Measurements from ENCODE around the gene NEURL4.
A peak's percentile ranks its signal among the peaks of the same experiment; 100 is the strongest.
"Not testable (repeated sequence)": the region's sequence is repeated elsewhere in the genome, so short reads cannot be mapped to it uniquely, and the experiment has no call there.

NEURL4 gene

GRCh38 chr17:7334938-7335538 is 5.9 kb upstream of the NEURL4 start:
- DNase-seq (ENCODE audit: low read depth) = no peak
- no peak for TF ChIP-seq CTCF (conservative IDR thresholded peaks at IDR 0.05; ENCODE audit: low read depth, low read length)
- H3K4me3 ChIP-seq (ENCODE audit: low read length) = no peak overlapping the region

- not testable (repeated sequence) for H3K4me3 ChIP-seq (ENCODE audit: low read length); DNase-seq (ENCODE audit: low read depth)
Observed at GRCh38 chr17:7332600-7333069, 3.5 kb upstream of the NEURL4 start.

- DNase-seq (ENCODE audit: low read depth) = no peak
- H3K4me3 ChIP-seq (ENCODE audit: low read length) = no peak overlapping the region
- no peak for TF ChIP-seq CTCF (conservative IDR thresholded peaks at IDR 0.05; ENCODE audit: low read depth, low read length)
Observed at GRCh38 chr17:7332111-7332510, 3.0 kb upstream of the NEURL4 start.

- TF ChIP-seq CTCF (conservative IDR thresholded peaks at IDR 0.05; ENCODE audit: low read depth, low read length) = no peak
- H3K4me3 ChIP-seq (ENCODE audit: low read length) = peak overlapping the region; percentile 92
- DNase-seq (ENCODE audit: low read depth) = no peak
Observed at GRCh38 chr17:7330638-7331015, 1.5 kb upstream of the NEURL4 start.

- H3K4me3 ChIP-seq (ENCODE audit: low read length) = peak overlapping the region; percentile 92
- no peak for DNase-seq (ENCODE audit: low read depth)
- TF ChIP-seq CTCF (conservative IDR thresholded peaks at IDR 0.05; ENCODE audit: low read depth, low read length) = no peak
Observed at GRCh38 chr17:7329997-7330637, 982 bp upstream of the NEURL4 start.

- peak; percentile 99 for DNase-seq (ENCODE audit: low read depth)
- TF ChIP-seq CTCF (conservative IDR thresholded peaks at IDR 0.05; ENCODE audit: low read depth, low read length) = no peak
- H3K4me3 ChIP-seq (ENCODE audit: low read length) = peak overlapping the region; percentile 92
Observed at GRCh38 chr17:7329374-7329996, 350 bp upstream of the NEURL4 start.

GRCh38 chr17:7328009-7328408 is 1.1 kb downstream of the NEURL4 start:
- DNase-seq (ENCODE audit: low read depth) = no peak
- H3K4me3 ChIP-seq (ENCODE audit: low read length) = peak overlapping the region; percentile 92
- no peak for TF ChIP-seq CTCF (conservative IDR thresholded peaks at IDR 0.05; ENCODE audit: low read depth, low read length)

All from retinal pigment epithelial cell (primary cell).